Tracheal epithelial cell (primary cell): ENCODE data around the gene MKKS. TPM values are rescaled to one million over a fixed set of nuclear protein-coding genes. Genes with fewer than 3 reads are reported as not detected.

Source experiments
- total RNA-seq: library from RNA; depleted of rRNA; stranded (reverse); fragments of >200 nt; gene quantifications from 2 replicates; pipeline ENCODE4 v1.2.1, GENCODE V29; 2014

The MKKS gene
- 4.3 and 12.8 TPM in 2 replicates for total RNA-seq

GRCh38 chr20:10433623-10434466 is at the start of gene MKKS:
Gene MKKS (minus strand): TSS chr20:10434222. CDS start chr20:10413514, 20,708 bp downstream.

DNA sequence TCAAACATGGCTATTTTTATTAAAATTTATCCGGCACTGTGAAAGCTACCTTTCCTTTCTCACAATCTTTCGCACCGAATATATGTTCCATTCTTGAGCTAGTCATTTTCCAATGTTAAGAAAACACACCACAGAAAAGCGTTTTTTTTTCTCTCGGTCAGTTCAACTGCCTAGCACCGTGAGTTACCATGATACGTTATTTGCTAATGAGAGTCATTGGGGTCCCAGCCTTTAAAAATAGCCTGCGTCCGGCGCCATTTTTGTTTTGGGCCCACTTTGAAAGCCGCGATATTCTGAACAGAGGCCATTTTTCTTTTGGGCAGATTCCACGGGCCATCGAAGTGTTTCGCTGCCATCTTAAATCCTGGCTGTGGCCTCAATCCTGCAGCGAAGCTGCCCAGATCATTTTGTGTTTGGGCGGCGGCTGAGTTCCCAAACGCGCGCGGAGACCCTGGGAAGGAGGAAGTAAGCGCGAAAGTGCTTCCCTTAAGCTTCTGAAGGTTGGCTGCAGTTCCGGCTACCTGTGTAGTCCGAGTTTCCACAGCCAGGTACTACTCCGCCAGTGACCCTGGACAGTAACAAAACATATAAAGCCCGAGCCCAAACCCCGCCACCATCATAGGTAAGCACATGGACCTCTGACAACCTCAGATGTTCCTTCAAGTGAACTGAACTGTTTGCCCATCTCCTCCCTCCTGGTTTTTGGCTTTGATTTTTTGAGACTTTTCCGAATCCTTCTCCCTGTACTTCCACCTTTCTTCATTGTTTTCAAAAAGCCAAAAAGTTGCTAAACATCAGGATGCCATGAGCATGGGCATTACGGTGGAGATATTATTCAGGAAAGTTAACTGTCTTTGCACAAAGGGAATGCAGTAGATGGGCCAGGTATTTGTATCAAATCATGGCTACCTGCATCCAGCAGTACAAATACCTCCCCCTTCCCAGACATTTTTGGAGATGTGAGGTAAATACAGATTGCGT is 1.1 kb upstream of the MKKS start, which contains the start of gene SLX4IP:
Gene SLX4IP (plus strand): TSS at position 474 of the 981 bp plus-strand sequence. CDS start 22,900 bp downstream, outside the sequence.

Other genes starting within 250 kb of the MKKS start
- gene SNAP25, start 215.4 kb downstream of the MKKS start, total RNA-seq, result not detected in 2 replicates
- gene SLX4IP, start 1.1 kb upstream of the MKKS start, total RNA-seq, result 3.4 and 4.5 TPM in 2 replicates
- gene JAG1, start 239.8 kb upstream of the MKKS start, total RNA-seq, result 205 and 243 TPM in 2 replicates